Gastrocnemius medialis (tissue), 4 donors: ENCODE measurements around the gene UROC1. TPM values are rescaled to one million over a fixed set of nuclear protein-coding genes. Genes with fewer than 3 reads are reported as not detected.

Source experiments
- ATAC-seq, 2 donors: fragments of 150-250 bp; one replicate each; pipeline ENCODE4 v1.9.1; 2016
- DNase-seq, 2 donors: peaks; one replicate each; pipeline ENCODE4 v3.0.0-alpha.2; 2019
- H3K27ac ChIP-seq, 4 donors: fragments of 200-600 bp; sonication (generic); 1 replicate in 1 of 4; 2 replicates in 3 of 4; pipeline ENCODE4 v1.5.1; 2016 to 2018; ENCODE audit warnings: mild to moderate bottlenecking in 2 of 4, moderate library complexity in 1 of 4
- H3K27me3 ChIP-seq, 3 donors: fragments of 200-600 bp; sonication (generic) in 2 of 3; 1 replicate in 1 of 3; 2 replicates in 2 of 3; pipeline versions ENCODE4 v1.5.1 to v1.6.0; 2016 to 2019; ENCODE audit warnings: mild to moderate bottlenecking in 1 of 3, moderate library complexity in 1 of 3
- H3K36me3 ChIP-seq, 2 donors: fragments of 200-600 bp; sonication (generic) in 1 of 2; one replicate each; pipeline ENCODE4 v1.5.1; 2017 to 2018
- H3K4me1 ChIP-seq, 2 donors: fragments of 200-600 bp; sonication (generic) in 1 of 2; one replicate each; pipeline ENCODE4 v1.5.1; 2016 to 2017; ENCODE audit warnings: mild to moderate bottlenecking in 2 of 2
- H3K4me3 ChIP-seq, 4 donors: fragments of 200-600 bp; sonication (generic) in 3 of 4; 1 replicate in 1 of 4; 2 replicates in 3 of 4; pipeline ENCODE4 v1.5.1; 2016 to 2019; ENCODE audit warnings: mild to moderate bottlenecking in 2 of 4
- H3K9me3 ChIP-seq, 3 donors: fragments of 200-600 bp; sonication (generic) in 2 of 3; 1 replicate in 1 of 3; 2 replicates in 2 of 3; pipeline ENCODE4 v1.5.1; 2016 to 2019
- POLR2A ChIP-seq, 2 donors: fragments of 450-650 bp; IDR thresholded peaks; one replicate each; pipeline ENCODE4 v1.6.1; 2017; ENCODE audit warnings: antibody characterized with exemption in 2 of 2, mild to moderate bottlenecking in 2 of 2, moderate library complexity in 2 of 2
- in situ Hi-C, 4 donors: fragments of 200-750 bp; cut with MboI; loops; one replicate each; pipeline versions ENCODE4 v1.15.0 to v1.8.0; 2017; ENCODE audit warnings: low sequenced_read_pairs in 4 of 4
- intact Hi-C: fragments of 100-400 bp; cut with DNase I; formaldehyde crosslinking; loops from one replicate; pipeline ENCODE4 v1.15.1; 2023; ENCODE audit warnings: low total_unique reads
- total RNA-seq, 4 donors: library from RNA; depleted of rRNA; stranded (reverse); fragments of >200 nt; gene quantifications; one replicate each; pipeline versions ENCODE4 v1.1.0 to v1.2.3, GENCODE V29; 2016
- TF ChIP-seq, protein P1 (sequence below), 5 experiments: fragments of 450-650 bp in 3 of 5; fragments of 200-600 bp in 2 of 5; sonication (generic) in 2 of 5; IDR thresholded peaks in 4 of 5; conservative IDR thresholded peaks in 1 of 5; 1 replicate in 4 of 5; 2 replicates in 1 of 5; pipeline ENCODE4 v1.5.1; 2016 to 2019; ENCODE audit warnings: antibody characterized with exemption in 5 of 5, mild to moderate bottlenecking in 3 of 5, moderate library complexity in 3 of 5

The UROC1 gene
- total RNA-seq, 4 donors from 2014 or later = 0.07 to 0.36 TPM; not detected in 2

DNA sequence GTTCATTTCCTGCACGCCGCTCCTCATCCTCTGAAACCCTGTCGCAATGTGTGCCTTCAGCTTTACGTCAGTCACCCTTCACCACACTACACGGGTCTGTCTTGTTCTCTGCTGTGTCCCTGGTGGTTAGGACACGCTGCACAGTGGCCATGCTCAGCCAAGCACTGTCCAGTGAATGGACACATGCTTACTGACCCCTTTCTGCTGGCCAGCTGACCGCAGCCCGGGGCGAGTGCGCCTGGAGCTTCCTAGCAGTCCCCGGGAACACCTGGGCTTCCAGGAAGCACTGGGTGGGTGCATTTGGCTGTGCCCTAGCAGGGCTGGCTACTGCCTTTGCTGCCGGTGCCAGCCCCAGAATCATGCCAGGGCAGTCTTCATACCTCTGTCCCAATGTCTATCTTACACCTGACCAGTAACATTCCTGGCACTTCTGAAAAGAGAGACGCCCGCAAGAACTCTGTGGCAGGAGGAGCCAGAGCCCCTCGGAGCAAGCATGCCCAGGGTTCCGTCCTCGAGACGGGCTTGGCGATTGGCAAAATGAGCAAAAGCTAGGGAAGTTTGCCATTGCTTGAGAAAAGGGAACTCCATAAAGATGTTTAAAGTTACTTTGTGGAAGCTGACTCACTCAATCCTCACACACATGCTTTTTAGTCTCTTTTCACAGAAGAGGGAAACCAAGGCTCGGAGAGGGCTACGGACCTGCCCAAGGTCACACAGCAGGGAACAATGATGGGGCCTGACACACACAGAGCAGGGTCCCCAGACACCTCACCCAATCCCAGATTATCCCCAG lies 26.2 kb downstream of the UROC1 start:
- in situ Hi-C loops = no loop called here
- H3K27ac ChIP-seq = peak overlapping the region in 1 of 4 donors; percentile 20
- H3K9me3 ChIP-seq = no peaks in the 10 kb centered on the region
- intact Hi-C loops = no loop called here
- DNase-seq = peak in 1 of 2 donors; percentile 33
- H3K4me3 ChIP-seq = no peak overlapping the region
- TF ChIP-seq, protein P1, sequence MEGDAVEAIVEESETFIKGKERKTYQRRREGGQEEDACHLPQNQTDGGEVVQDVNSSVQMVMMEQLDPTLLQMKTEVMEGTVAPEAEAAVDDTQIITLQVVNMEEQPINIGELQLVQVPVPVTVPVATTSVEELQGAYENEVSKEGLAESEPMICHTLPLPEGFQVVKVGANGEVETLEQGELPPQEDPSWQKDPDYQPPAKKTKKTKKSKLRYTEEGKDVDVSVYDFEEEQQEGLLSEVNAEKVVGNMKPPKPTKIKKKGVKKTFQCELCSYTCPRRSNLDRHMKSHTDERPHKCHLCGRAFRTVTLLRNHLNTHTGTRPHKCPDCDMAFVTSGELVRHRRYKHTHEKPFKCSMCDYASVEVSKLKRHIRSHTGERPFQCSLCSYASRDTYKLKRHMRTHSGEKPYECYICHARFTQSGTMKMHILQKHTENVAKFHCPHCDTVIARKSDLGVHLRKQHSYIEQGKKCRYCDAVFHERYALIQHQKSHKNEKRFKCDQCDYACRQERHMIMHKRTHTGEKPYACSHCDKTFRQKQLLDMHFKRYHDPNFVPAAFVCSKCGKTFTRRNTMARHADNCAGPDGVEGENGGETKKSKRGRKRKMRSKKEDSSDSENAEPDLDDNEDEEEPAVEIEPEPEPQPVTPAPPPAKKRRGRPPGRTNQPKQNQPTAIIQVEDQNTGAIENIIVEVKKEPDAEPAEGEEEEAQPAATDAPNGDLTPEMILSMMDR (IDR thresholded peaks at IDR 0.05 in 4 of 5, conservative IDR thresholded peaks at IDR 0.05 in 1 of 5) = no peak
- TF ChIP-seq POLR2A (IDR thresholded peaks at IDR 0.05) = no peak
- H3K27me3 ChIP-seq = no peaks in the 10 kb centered on the region
- ATAC-seq = peak; percentile 40 to 60
- H3K36me3 ChIP-seq = no peaks in the 10 kb centered on the region
- H3K4me1 ChIP-seq = peaks cover 12 to 27% of the 10 kb centered on the region in 2 donors

DNA sequence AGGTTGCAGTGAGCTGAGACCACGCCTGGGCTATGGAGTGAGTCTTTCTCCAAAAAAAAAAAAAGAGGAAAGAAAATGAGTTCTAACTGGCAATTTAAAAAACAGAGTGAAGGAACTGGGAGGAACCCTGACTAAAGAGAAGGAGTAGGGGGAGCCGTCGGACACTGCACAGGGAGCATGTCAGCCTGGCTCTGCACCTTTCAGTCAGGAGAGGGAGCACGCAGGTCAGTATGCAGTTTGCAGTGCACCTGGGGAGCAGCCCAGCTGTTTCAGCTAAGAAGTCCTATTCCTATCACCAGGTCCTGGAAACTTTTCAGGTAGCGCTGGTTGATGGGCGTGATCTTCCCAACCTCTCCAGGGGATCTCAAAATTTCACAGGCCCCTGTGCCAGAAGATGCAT lies 27.0 kb downstream of the UROC1 start:
- in situ Hi-C loops (no loop called here), intact Hi-C loops (no loop called here)
- DNase-seq (no peak), ATAC-seq (no peak)
- Histone ChIP-seq H3K4me3 (no peak overlapping the region), H3K27ac (no peak overlapping the region), H3K36me3 (no peaks in the 10 kb centered on the region), H3K9me3 (no peaks in the 10 kb centered on the region), H3K4me1 (peaks cover 14 to 34% of the 10 kb centered on the region in 2 donors), H3K27me3 (no peaks in the 10 kb centered on the region)
- TF ChIP-seq, protein P1 (IDR thresholded peaks at IDR 0.05 in 4 of 5, conservative IDR thresholded peaks at IDR 0.05 in 1 of 5) = no peak
- no peak for TF ChIP-seq POLR2A (IDR thresholded peaks at IDR 0.05)

DNA sequence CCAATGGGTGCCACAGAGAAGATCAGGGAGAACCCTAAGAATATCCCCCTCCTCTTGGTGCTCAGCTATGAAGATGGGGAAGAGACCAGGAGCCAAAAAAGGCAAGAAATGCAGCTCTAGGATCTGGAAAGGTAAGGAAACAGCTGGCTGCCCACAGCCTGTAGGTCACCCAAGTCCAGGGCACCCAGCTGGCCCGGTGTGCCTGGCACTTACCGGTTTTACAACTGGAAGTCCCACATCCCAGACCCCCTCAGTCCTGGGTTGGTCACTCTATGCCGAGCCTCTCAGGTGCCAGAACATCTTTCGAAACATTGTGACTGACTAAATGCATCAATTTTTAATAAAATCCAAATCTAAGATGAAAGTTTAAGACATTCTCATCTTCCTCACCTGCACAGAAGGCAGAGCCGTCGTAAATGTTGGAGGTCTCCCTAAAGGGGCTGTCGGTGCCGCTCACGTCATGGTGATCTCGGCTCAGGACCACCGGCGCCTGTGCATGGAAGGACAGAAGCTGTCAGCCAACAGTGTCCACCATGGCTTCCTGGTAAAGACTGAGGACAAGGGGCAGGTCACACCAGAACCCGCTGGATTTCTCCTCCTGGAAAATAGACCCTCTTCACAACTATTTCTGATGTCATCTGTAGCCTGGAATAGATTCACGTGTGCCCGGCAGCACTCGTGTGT lies 28.5 kb downstream of the UROC1 start:
- intact Hi-C loops (no loop called here), in situ Hi-C loops (no loop called here)
- ATAC-seq (no peak), DNase-seq (no peak)
- H3K27me3 ChIP-seq = no peaks in the 10 kb centered on the region
- TF ChIP-seq, protein P1 (IDR thresholded peaks at IDR 0.05 in 4 of 5, conservative IDR thresholded peaks at IDR 0.05 in 1 of 5) = no peak
- no peak for TF ChIP-seq POLR2A (IDR thresholded peaks at IDR 0.05)
- H3K4me3 ChIP-seq = no peak overlapping the region
- H3K36me3 ChIP-seq = no peaks in the 10 kb centered on the region
- H3K4me1 ChIP-seq = peaks cover 23 to 47% of the 10 kb centered on the region in 2 donors
- no peak overlapping the region for H3K27ac ChIP-seq
- H3K9me3 ChIP-seq = no peaks in the 10 kb centered on the region

DNA sequence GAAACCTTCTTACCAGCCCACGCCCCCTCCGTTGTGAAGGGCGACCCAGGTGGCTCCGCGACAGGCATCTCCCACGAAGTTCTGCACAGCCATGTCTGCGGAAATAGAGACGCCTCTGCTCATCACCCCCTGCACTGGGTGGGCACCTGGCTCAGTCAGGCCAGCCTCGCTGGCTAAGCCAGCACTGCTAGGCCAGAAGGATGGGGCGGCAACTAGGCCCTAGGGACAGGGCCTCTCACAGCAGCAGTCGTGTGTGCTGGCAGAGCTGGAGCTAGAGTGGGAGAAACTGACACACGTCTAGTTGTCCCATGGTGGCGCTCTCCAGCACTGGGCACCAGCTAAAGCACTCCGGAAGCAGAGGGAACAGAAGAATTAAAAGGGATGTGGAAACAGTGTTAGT lies 29.4 kb downstream of the UROC1 start:
- no peak overlapping the region for H3K27ac ChIP-seq
- no peak for ATAC-seq
- no peak for DNase-seq
- H3K4me3 ChIP-seq = no peak overlapping the region
- no peaks in the 10 kb centered on the region for H3K27me3 ChIP-seq
- H3K9me3 ChIP-seq = no peaks in the 10 kb centered on the region
- no peak for TF ChIP-seq POLR2A (IDR thresholded peaks at IDR 0.05)
- TF ChIP-seq, protein P1 (IDR thresholded peaks at IDR 0.05 in 4 of 5, conservative IDR thresholded peaks at IDR 0.05 in 1 of 5) = no peak
- peaks cover 23 to 55% of the 10 kb centered on the region in 2 donors for H3K4me1 ChIP-seq
- intact Hi-C loops (no loop called here), in situ Hi-C loops (no loop called here)
- H3K36me3 ChIP-seq = no peaks in the 10 kb centered on the region
